MM.1S (cell line): Measurements from ENCODE around the gene RBL2.

Experiments
- DNase-seq: peaks from one replicate; pipeline ENCODE4 v3.0.0-alpha.2; 2015
- H2AFZ ChIP-seq: fragments of 300-600 bp; sonication (generic); 2 replicates; pipeline ENCODE4 v1.6.0; 2016; ENCODE audit warnings: antibody characterized with exemption, low read length
- H3F3A ChIP-seq: fragments of 300-600 bp; sonication (generic); 2 replicates; pipeline ENCODE4 v1.6.1; 2016; ENCODE audit warnings: mild to moderate bottlenecking, antibody characterized with exemption, low read length, moderate library complexity, mixed read lengths; ENCODE audit not compliant: insufficient read depth
- H3K27ac ChIP-seq: fragments of 300-600 bp; sonication (generic); 2 replicates; pipeline ENCODE4 v1.5.1; 2016; ENCODE audit warnings: mild to moderate bottlenecking, low read length
- H3K27me3 ChIP-seq: fragments of 300-600 bp; sonication (generic); replicated peaks from 2 replicates; pipeline ENCODE4 v1.6.0; 2016; ENCODE audit warnings: low read length; ENCODE audit not compliant: insufficient read depth
- H3K36me3 ChIP-seq: fragments of 300-600 bp; sonication (generic); replicated peaks from 2 replicates; pipeline ENCODE4 v1.6.1; 2016; ENCODE audit warnings: mild to moderate bottlenecking, low read length, mixed read lengths; ENCODE audit not compliant: insufficient read depth
- H3K4me1 ChIP-seq: fragments of 300-600 bp; sonication (generic); 2 replicates; pipeline ENCODE4 v1.6.1; 2016; ENCODE audit warnings: low read length, mixed read lengths
- H3K4me2 ChIP-seq: fragments of 300-600 bp; sonication (generic); 2 replicates; pipeline ENCODE4 v1.6.0; 2016; ENCODE audit warnings: low read depth, low read length
- H3K4me3 ChIP-seq: fragments of 300-600 bp; sonication (generic); 2 replicates; pipeline ENCODE4 v1.5.1; 2016; ENCODE audit warnings: low read length, mixed read lengths
- H3K79me2 ChIP-seq: fragments of 300-600 bp; sonication (generic); 2 replicates; pipeline ENCODE4 v1.6.1; 2016; ENCODE audit warnings: mixed run types, low read length, mixed read lengths
- H3K9ac ChIP-seq: fragments of 300-600 bp; sonication (generic); 2 replicates; pipeline ENCODE4 v1.6.1; 2016; ENCODE audit warnings: low read length, mixed read lengths
- H3K9me2 ChIP-seq: fragments of 300-600 bp; sonication (generic); replicated peaks from 2 replicates; pipeline ENCODE4 v1.6.1; 2016; ENCODE audit warnings: mild to moderate bottlenecking, low read length, mixed read lengths; ENCODE audit not compliant: insufficient read depth
- H3K9me3 ChIP-seq: fragments of 300-600 bp; sonication (generic); replicated peaks from 2 replicates; pipeline ENCODE4 v1.6.1; 2016; ENCODE audit warnings: mild to moderate bottlenecking, low read length, mixed read lengths; ENCODE audit not compliant: insufficient read depth
- H4K20me1 ChIP-seq: fragments of 300-600 bp; sonication (generic); 2 replicates; pipeline ENCODE4 v1.6.1; 2016; ENCODE audit warnings: mild to moderate bottlenecking, low read length, moderate library complexity, mixed read lengths; ENCODE audit not compliant: insufficient read depth
- CTCF ChIP-seq: fragments of 300-600 bp; sonication (generic); IDR thresholded peaks from 2 replicates; pipeline ENCODE4 v1.5.1; 2016; ENCODE audit warnings: antibody characterized with exemption, low read length, mixed read lengths
- EZH2 ChIP-seq: fragments of 300-600 bp; sonication (generic); optimal IDR thresholded peaks from 2 replicates; pipeline ENCODE3; 2017; ENCODE audit warnings: low read depth, mild to moderate bottlenecking, antibody characterized with exemption, low read length, mixed read lengths
- EZH2phosphoT487 ChIP-seq: fragments of 300-600 bp; sonication (generic); IDR thresholded peaks from 2 replicates; pipeline ENCODE4 v1.6.1; 2018; ENCODE audit warnings: antibody characterized with exemption, low read length

The RBL2 gene

DNA sequence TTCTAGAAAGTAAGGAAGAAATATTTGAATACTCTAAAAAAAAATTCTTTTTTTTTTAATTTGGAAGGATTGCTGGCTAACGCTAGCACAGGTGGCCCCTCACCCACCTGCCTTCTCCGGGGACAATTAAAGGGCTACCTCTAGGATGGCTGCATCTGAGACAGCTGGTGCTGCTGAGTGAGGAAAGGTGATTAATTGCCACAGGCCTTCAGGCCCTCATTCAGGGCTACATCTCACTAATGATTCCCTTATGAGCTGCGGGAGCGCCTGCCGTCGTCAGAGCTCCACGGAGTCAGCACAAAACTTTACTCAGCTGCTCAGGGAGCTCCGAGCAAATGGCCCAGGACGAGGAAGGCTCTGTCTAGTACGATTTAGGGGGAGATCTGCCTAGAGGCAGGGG is 95.8 kb downstream of the RBL2 start:
- Histone ChIP-seq H3K9me3 (no peaks in the 10 kb centered on the region), H2AFZ (no peak overlapping the region), H3F3A (no peaks in the 10 kb centered on the region), H3K4me3 (no peak overlapping the region), H3K79me2 (no peaks in the 10 kb centered on the region), H3K27me3 (no peaks in the 10 kb centered on the region), H3K9me2 (no peaks in the 10 kb centered on the region), H3K9ac (no peak overlapping the region), H4K20me1 (no peaks in the 10 kb centered on the region), H3K4me1 (no peaks in the 10 kb centered on the region), H3K27ac (no peak overlapping the region), H3K4me2 (no peak overlapping the region), H3K36me3 (no peaks in the 10 kb centered on the region)
- no peak for DNase-seq
- no peak for TF ChIP-seq CTCF
- no peak for TF ChIP-seq EZH2
- TF ChIP-seq EZH2phosphoT487, result no peak

DNA sequence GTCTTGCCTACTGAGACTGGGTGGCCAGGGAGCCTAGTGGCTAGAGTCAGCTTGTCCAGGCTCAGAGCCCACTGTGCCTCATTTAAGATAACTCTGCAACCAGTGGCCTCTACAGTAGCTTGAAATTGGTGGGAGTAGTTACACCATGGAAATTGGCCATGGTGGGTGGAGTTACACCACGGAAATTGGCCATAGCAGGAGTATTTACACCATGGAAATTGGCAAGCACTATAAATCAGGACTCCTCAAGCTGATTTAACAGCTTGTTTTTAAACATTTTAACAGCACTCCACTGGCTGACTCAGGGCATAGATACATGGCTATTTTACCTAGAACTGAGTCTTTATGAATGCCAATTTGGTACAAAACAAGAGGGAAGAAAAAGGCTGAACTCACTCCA is 96.5 kb downstream of the RBL2 start:
- TF ChIP-seq EZH2 (no peak), EZH2phosphoT487 (no peak), CTCF (no peak)
- H3K36me3 ChIP-seq, result no peaks in the 10 kb centered on the region
- H4K20me1 ChIP-seq, result no peaks in the 10 kb centered on the region
- no peaks in the 10 kb centered on the region for H3K4me1 ChIP-seq
- H3K4me2 ChIP-seq, result no peak overlapping the region
- no peak overlapping the region for H2AFZ ChIP-seq
- H3K9me2 ChIP-seq, result no peaks in the 10 kb centered on the region
- no peaks in the 10 kb centered on the region for H3K27me3 ChIP-seq
- no peaks in the 10 kb centered on the region for H3K9me3 ChIP-seq
- no peak overlapping the region for H3K27ac ChIP-seq
- no peak for DNase-seq
- H3F3A ChIP-seq, result no peaks in the 10 kb centered on the region
- no peaks in the 10 kb centered on the region for H3K79me2 ChIP-seq
- no peak overlapping the region for H3K9ac ChIP-seq
- H3K4me3 ChIP-seq, result no peak overlapping the region

GRCh38 chr16:53534206-53534605 is 99.9 kb downstream of the RBL2 start:
- no peak overlapping the region for H2AFZ ChIP-seq

More at GRCh38 chr16:53534206-53534605, 99.9 kb downstream of the RBL2 start:
- no peaks in the 10 kb centered on the region for H3K27me3 ChIP-seq
- DNase-seq, result no peak
- no peaks in the 10 kb centered on the region for H3K36me3 ChIP-seq
- TF ChIP-seq EZH2 (no peak), EZH2phosphoT487 (no peak), CTCF (no peak)
- no peaks in the 10 kb centered on the region for H4K20me1 ChIP-seq
- no peaks in the 10 kb centered on the region for H3K79me2 ChIP-seq
- no peaks in the 10 kb centered on the region for H3F3A ChIP-seq
- no peak overlapping the region for H3K9ac ChIP-seq
- no peaks in the 10 kb centered on the region for H3K9me3 ChIP-seq
- H3K4me3 ChIP-seq, result no peak overlapping the region
- H3K4me2 ChIP-seq, result no peak overlapping the region
- H3K9me2 ChIP-seq, result no peaks in the 10 kb centered on the region
- no peaks in the 10 kb centered on the region for H3K4me1 ChIP-seq
- H3K27ac ChIP-seq, result no peak overlapping the region
